A549 (cell line): Measurements from ENCODE around the gene CSTB. TPM values are rescaled to one million over a fixed set of nuclear protein-coding genes. Genes with fewer than 3 reads are reported as not detected.

Experiments used
- ATAC-seq, 2 experiments: fragments of 200-7000 bp in 1 of 2; fragments of >200 bp in 1 of 2; cut with Nextera tagmentation in 1 of 2; cut with Tn5 transposase in 1 of 2; 3 replicates each; pipeline versions ENCODE4 v1.8.0 to v1.9.1; 2018 to 2020; ENCODE audit warnings: mild to moderate bottlenecking in 1 of 2, moderate library complexity in 1 of 2
- CTCF ChIA-PET: fragments of 300-600 bp; sonication (Branson Sonifier 250); formaldehyde crosslinking; extraction: SDS; loops from one replicate; lab custom pipeline; 2021; ENCODE audit warnings: antibody characterized with exemption, inconsistent platforms; lab: Yijun Ruan, JAX
- POLR2A ChIA-PET: fragments of 350-600 bp; formaldehyde crosslinking; extraction: SDS; loops from one replicate; lab custom pipeline; 2021; ENCODE audit warnings: antibody characterized with exemption, inconsistent platforms; lab: Yijun Ruan, JAX
- DNase-seq, 2 experiments: peaks; one replicate each; pipeline versions ENCODE4 v3.0.0 to v3.0.0-alpha.2; 2011 to 2016; ENCODE audit warnings: low read depth in 1 of 2, low spot score in 1 of 2
- FAIRE-seq: peaks from 2 replicates; lab custom pipeline; 2011; peaks lifted over from hg19 to GRCh38; lab: Jason Lieb, UNC
- H3K27ac ChIP-seq, 2 experiments: fragments of >200 bp; sonication (Bioruptor Twin); formaldehyde crosslinking; 3 replicates each; pipeline ENCODE4 v1.5.1; 2016 to 2017
- H3K4me1 ChIP-seq: fragments of >200 bp; sonication (Bioruptor Twin); formaldehyde crosslinking; 3 replicates; pipeline ENCODE4 v1.6.1; 2016
- H3K4me2 ChIP-seq: fragments of >200 bp; sonication (Bioruptor Twin); formaldehyde crosslinking; 3 replicates; pipeline ENCODE4 v1.6.1; 2016
- H3K4me3 ChIP-seq: fragments of >200 bp; sonication (Bioruptor Twin); formaldehyde crosslinking; 3 replicates; pipeline ENCODE4 v1.5.1; 2016
- H3K9me3 ChIP-seq: fragments of >200 bp; sonication (Bioruptor Twin); formaldehyde crosslinking; 3 replicates; pipeline ENCODE4 v1.6.1; 2016
- BHLHE40 ChIP-seq: IDR thresholded peaks from 2 replicates; pipeline ENCODE4 v1.6.1; 2012; ENCODE audit warnings: low read depth, low read length, inconsistent platforms
- CBX2 ChIP-seq: fragments of 200-600 bp; sonication (generic); IDR thresholded peaks from 2 replicates; pipeline ENCODE4 v1.6.1; 2016; ENCODE audit warnings: low read depth, mild to moderate bottlenecking, borderline replicate concordance
- CBX8 ChIP-seq: fragments of 200-600 bp; sonication (generic); IDR thresholded peaks from 2 replicates; pipeline ENCODE4 v1.6.1; 2016
- EP300 ChIP-seq, 2 experiments: fragments of >200 bp; sonication (Bioruptor Twin); formaldehyde crosslinking; IDR thresholded peaks; 2 replicates in 1 of 2; 3 replicates in 1 of 2; pipeline ENCODE4 v1.6.1; 2016 to 2017
- ESRRA ChIP-seq: fragments of 150-350 bp; IDR thresholded peaks from 2 replicates; pipeline ENCODE4 v1.6.1; 2014; ENCODE audit warnings: mild to moderate bottlenecking, low read length, borderline replicate concordance
- FOSL2 ChIP-seq, 2 experiments: fragments of 450-650 bp in 1 of 2; fragments of >200 bp in 1 of 2; sonication (Bioruptor Twin) in 1 of 2; formaldehyde crosslinking; IDR thresholded peaks; 2 replicates each; pipeline versions ENCODE4 v1.5.0 to v1.6.1; 2016 to 2020; ENCODE audit warnings: mild to moderate bottlenecking in 1 of 2, moderate library complexity in 1 of 2
- HOXB5 ChIP-seq: fragments of 250-450 bp; sonication (Bioruptor Pico); IDR thresholded peaks from 2 replicates; pipeline ENCODE4 v1.5.0; 2020; ENCODE audit warnings: mild to moderate bottlenecking, moderate library complexity
- JUN ChIP-seq, 2 experiments: fragments of >200 bp; sonication (Bioruptor Twin); formaldehyde crosslinking; IDR thresholded peaks; 2 replicates in 1 of 2; 3 replicates in 1 of 2; pipeline ENCODE4 v1.6.1; 2016 to 2017
- JUNB ChIP-seq: fragments of >200 bp; sonication (Bioruptor Twin); formaldehyde crosslinking; IDR thresholded peaks from 2 replicates; pipeline ENCODE4 v1.6.1; 2016
- KDM1A ChIP-seq: fragments of 200-600 bp; sonication (generic); IDR thresholded peaks from 2 replicates; pipeline ENCODE4 v1.6.1; 2016; ENCODE audit warnings: low read depth, mild to moderate bottlenecking
- KDM5A ChIP-seq: fragments of 200-600 bp; sonication (generic); IDR thresholded peaks from 2 replicates; pipeline ENCODE4 v1.6.1; 2016; ENCODE audit warnings: antibody characterized with exemption, mild to moderate bottlenecking
- MYC ChIP-seq: IDR thresholded peaks from 2 replicates; pipeline ENCODE4 v1.6.1; 2012; ENCODE audit warnings: mild to moderate bottlenecking, inconsistent platforms, low read length, improper control_type of control experiment, borderline replicate concordance
- NFE2L2 ChIP-seq: fragments of 150-350 bp; conservative IDR thresholded peaks from 2 replicates; pipeline ENCODE4 v1.6.1; 2014; ENCODE audit warnings: low read length
- NPAS2 ChIP-seq: fragments of 250-450 bp; sonication (Bioruptor Pico); IDR thresholded peaks from 2 replicates; pipeline ENCODE4 v1.8.0; 2022; ENCODE audit warnings: mild to moderate bottlenecking, moderate library complexity, borderline replicate concordance
- NR3C1 ChIP-seq: fragments of >200 bp; sonication (Bioruptor Twin); formaldehyde crosslinking; IDR thresholded peaks from 3 replicates; pipeline ENCODE4 v1.6.1; 2017
- PHF8 ChIP-seq: fragments of 200-600 bp; sonication (generic); IDR thresholded peaks from 2 replicates; pipeline ENCODE4 v1.6.1; 2016; ENCODE audit warnings: low read depth, mild to moderate bottlenecking, antibody characterized with exemption, moderate library complexity, borderline replicate concordance
- POLR2A ChIP-seq: IDR thresholded peaks from 2 replicates; pipeline ENCODE4 v1.6.1; 2012; ENCODE audit warnings: mild to moderate bottlenecking, low read length
- RNF2 ChIP-seq: fragments of 200-600 bp; sonication (generic); IDR thresholded peaks from 2 replicates; pipeline ENCODE4 v1.6.1; 2016; ENCODE audit warnings: low read depth, mild to moderate bottlenecking, antibody characterized with exemption, moderate library complexity, borderline replicate concordance
- SREBF2 ChIP-seq: fragments of 450-650 bp; IDR thresholded peaks from 2 replicates; pipeline ENCODE4 v1.6.1; 2014; ENCODE audit warnings: mild to moderate bottlenecking, moderate library complexity
- ZSCAN20 ChIP-seq: fragments of 250-450 bp; sonication (Bioruptor Pico); IDR thresholded peaks from 2 replicates; pipeline ENCODE4 v1.8.0; 2022; ENCODE audit warnings: mild to moderate bottlenecking, moderate library complexity
- WGBS: methylation state at CpG from one replicate; pipeline ENCODE4 v1.1.6; 2017; ENCODE audit errors: missing lambda C conversion rate; 5-methylcytosine and 5-hydroxymethylcytosine counted together
- polyA plus RNA-seq, 4 experiments: library from polyadenylated mRNA; depleted of rRNA in 3 of 4; stranded (reverse); fragments of >200 nt; fragmentation: RNase III in 1 of 4; extraction: RNeasy Plus Mini Kit Qiagen cat#74134 plus additional on column Dnase treatment in 1 of 4; gene quantifications; 2 replicates in 3 of 4; 3 replicates in 1 of 4; pipeline ENCODE4 v1.2.3, GENCODE V29; 2011 to 2017
- TF ChIP-seq, protein P1 (sequence below): fragments of >200 bp; sonication (Bioruptor Twin); formaldehyde crosslinking; IDR thresholded peaks from 3 replicates; pipeline ENCODE4 v1.5.1; 2016
- TF ChIP-seq, protein P2 (sequence below): IDR thresholded peaks from 2 replicates; pipeline ENCODE4 v1.6.1; 2012
- TF ChIP-seq, protein P3 (sequence below): fragments of 150-350 bp; IDR thresholded peaks from 2 replicates; pipeline ENCODE4 v1.6.1; 2014; ENCODE audit warnings: low read depth, mild to moderate bottlenecking, low read length
- TF ChIP-seq, protein P4 (sequence below): fragments of 450-650 bp; IDR thresholded peaks from 2 replicates; pipeline ENCODE4 v1.6.1; 2014; ENCODE audit warnings: antibody characterized with exemption

The CSTB gene
- polyA plus RNA-seq, 2 of the 4 experiments (the other 2 are of a cell fraction) = 42.9 to 101 TPM

DNA sequence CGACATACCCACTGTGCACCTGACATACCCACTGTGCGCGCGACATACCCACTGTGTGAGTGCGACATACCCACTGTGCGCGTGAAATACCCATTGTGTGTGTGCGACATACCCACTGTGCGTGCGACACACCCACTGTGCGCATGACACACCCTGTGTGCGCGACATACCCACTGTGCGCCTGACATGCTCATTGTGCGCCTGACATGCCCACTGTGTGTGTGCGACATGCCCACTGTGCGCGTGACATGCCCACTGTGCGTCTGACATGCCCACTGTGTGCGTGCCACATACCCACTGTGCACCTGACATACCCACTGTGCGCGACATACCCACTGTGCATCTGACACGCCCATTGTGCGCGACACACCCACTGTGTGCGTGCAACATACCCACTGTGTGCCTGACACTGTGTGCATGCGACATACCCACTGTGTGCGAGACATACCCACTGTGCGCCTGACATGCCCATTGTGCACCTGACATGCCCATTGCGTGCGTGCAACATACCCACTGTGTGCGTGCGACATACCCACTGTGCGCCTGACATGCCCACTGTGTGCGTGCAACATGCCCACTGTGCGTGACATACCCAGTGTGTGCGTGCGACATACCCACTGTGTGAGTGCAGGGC is 10.8 kb upstream of the CSTB start:
- no peak for FAIRE-seq
- Histone ChIP-seq H3K4me3 (no peak overlapping the region), H3K4me2 (no peak overlapping the region), H3K27ac (no peak overlapping the region), H3K9me3 (no peaks in the 10 kb centered on the region), H3K4me1 (peaks cover 17% of the 10 kb centered on the region; the same call in 2 of the 3 replicates)
- 89% methylated on average over 21 of the region's 38 CpGs for WGBS
- ATAC-seq = no peak
- no peak for DNase-seq
- POLR2A ChIA-PET = no interaction called here
- CTCF ChIA-PET = no interaction called here
- no peak for TF ChIP-seq FOSL2 (IDR thresholded peaks at IDR 0.05)
- TF ChIP-seq FOSL2 (CRISPR knock-in tag; IDR thresholded peaks at IDR 0.05) = no peak
- 0 out of 2 replicates have a peak, but pooled peaks have one; percentile 49 for TF ChIP-seq KDM1A

DNA sequence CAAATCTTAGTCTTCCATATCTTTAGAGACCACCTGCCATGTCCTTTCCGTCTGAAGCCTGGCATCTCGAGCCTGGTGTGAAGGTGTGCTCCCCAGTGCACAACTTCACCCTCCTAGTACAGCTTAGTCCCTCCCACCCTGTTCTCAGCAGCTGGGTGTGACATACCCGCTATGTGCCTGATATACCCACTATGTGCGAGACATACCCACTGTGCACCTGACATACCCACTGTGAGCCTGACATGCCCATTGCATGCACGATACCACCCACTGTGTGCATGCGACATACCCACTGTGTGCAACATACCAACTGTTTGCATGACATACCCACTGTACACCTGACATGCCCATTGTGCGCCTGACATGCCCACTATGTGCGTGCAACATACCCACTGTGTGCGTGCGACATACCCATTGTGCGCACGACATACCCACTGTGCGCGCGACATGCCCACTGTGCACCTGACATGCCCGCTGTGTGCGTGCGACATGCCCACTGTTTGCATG is 10.2 kb upstream of the CSTB start:
- DNase-seq = no peak
- ChIA-PET CTCF (no interaction called here), POLR2A (no interaction called here)
- TF ChIP-seq BHLHE40 = no peak
- TF ChIP-seq, protein P1, sequence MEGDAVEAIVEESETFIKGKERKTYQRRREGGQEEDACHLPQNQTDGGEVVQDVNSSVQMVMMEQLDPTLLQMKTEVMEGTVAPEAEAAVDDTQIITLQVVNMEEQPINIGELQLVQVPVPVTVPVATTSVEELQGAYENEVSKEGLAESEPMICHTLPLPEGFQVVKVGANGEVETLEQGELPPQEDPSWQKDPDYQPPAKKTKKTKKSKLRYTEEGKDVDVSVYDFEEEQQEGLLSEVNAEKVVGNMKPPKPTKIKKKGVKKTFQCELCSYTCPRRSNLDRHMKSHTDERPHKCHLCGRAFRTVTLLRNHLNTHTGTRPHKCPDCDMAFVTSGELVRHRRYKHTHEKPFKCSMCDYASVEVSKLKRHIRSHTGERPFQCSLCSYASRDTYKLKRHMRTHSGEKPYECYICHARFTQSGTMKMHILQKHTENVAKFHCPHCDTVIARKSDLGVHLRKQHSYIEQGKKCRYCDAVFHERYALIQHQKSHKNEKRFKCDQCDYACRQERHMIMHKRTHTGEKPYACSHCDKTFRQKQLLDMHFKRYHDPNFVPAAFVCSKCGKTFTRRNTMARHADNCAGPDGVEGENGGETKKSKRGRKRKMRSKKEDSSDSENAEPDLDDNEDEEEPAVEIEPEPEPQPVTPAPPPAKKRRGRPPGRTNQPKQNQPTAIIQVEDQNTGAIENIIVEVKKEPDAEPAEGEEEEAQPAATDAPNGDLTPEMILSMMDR = no peak
- no peak for TF ChIP-seq NFE2L2
- no peak for TF ChIP-seq HOXB5 (CRISPR knock-in tag)
- TF ChIP-seq EP300 (IDR thresholded peaks at IDR 0.05) = no peak
- TF ChIP-seq PHF8 = no peak
- no peak for TF ChIP-seq JUNB
- no peak for TF ChIP-seq NPAS2 (CRISPR knock-in tag)
- no peak for TF ChIP-seq KDM1A
- no peak for TF ChIP-seq NR3C1
- no peak for TF ChIP-seq KDM5A
- no peak for TF ChIP-seq JUN (IDR thresholded peaks at IDR 0.05)
- TF ChIP-seq, protein P2, sequence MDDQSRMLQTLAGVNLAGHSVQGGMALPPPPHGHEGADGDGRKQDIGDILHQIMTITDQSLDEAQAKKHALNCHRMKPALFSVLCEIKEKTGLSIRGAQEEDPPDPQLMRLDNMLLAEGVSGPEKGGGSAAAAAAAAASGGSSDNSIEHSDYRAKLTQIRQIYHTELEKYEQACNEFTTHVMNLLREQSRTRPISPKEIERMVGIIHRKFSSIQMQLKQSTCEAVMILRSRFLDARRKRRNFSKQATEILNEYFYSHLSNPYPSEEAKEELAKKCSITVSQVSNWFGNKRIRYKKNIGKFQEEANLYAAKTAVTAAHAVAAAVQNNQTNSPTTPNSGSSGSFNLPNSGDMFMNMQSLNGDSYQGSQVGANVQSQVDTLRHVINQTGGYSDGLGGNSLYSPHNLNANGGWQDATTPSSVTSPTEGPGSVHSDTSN = no peak
- no peak for TF ChIP-seq RNF2
- TF ChIP-seq ZSCAN20 (CRISPR knock-in tag) = no peak
- no peak for TF ChIP-seq FOSL2 (IDR thresholded peaks at IDR 0.05)
- TF ChIP-seq FOSL2 (CRISPR knock-in tag; IDR thresholded peaks at IDR 0.05) = no peak
- TF ChIP-seq ESRRA = no peak
- no peak for TF ChIP-seq CBX2
- no peaks in the 10 kb centered on the region for H3K9me3 ChIP-seq
- H3K4me3 ChIP-seq = no peak overlapping the region
- H3K27ac ChIP-seq = no peak overlapping the region
- H3K4me2 ChIP-seq = no peak overlapping the region
- 0 out of 6 replicates have a peak, but pooled peaks of 1 of the 2 experiments have one; percentile 22 for ATAC-seq
- peaks cover 17% of the 10 kb centered on the region; the same call in 2 of the 3 replicates for H3K4me1 ChIP-seq
- WGBS = 96% methylated on average over 17 of the region's 18 CpGs
- FAIRE-seq = no peak

DNA sequence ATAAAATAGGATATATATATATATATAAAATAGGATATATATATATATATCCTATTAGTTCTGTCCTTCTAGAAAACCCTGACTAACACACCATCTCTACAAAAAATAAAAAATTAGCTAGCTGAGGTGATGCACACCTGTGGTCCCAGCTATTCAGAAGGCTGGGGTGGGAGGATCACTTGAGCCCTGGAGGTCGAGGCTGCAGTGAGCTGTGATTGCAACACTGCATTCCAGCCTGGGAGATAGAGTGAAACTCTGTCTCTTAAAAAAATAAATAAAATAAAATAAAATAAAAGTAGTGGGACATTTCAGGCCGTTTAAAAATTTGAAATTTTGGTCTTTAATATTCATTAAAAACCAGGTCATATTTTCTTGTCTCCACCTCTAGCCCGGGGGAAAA is 9.0 kb upstream of the CSTB start:
- 9% methylated on average over 3 of the region's 3 CpGs for WGBS
- Histone ChIP-seq H3K27ac (no peak overlapping the region), H3K4me1 (peaks cover 9% of the 10 kb centered on the region; the same call in 2 of the 3 replicates), H3K9me3 (no peaks in the 10 kb centered on the region), H3K4me2 (no peak overlapping the region), H3K4me3 (no peak overlapping the region)
- no peak for ATAC-seq
- ChIA-PET CTCF (interaction anchor here (0.5 to 0.6 kb wide), 2 partner anchors 172 to 936 kb away, joined by 3 to 5 read pairs; no protein-coding TSS in a partner anchor), POLR2A (no interaction called here)
- DNase-seq = no peak
- no peak for FAIRE-seq
- no peak for TF ChIP-seq MYC
- TF ChIP-seq, protein P3, sequence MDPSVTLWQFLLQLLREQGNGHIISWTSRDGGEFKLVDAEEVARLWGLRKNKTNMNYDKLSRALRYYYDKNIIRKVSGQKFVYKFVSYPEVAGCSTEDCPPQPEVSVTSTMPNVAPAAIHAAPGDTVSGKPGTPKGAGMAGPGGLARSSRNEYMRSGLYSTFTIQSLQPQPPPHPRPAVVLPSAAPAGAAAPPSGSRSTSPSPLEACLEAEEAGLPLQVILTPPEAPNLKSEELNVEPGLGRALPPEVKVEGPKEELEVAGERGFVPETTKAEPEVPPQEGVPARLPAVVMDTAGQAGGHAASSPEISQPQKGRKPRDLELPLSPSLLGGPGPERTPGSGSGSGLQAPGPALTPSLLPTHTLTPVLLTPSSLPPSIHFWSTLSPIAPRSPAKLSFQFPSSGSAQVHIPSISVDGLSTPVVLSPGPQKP = no peak
- TF ChIP-seq RNF2 = no peak
- no peak for TF ChIP-seq SREBF2
- TF ChIP-seq, protein P4, sequence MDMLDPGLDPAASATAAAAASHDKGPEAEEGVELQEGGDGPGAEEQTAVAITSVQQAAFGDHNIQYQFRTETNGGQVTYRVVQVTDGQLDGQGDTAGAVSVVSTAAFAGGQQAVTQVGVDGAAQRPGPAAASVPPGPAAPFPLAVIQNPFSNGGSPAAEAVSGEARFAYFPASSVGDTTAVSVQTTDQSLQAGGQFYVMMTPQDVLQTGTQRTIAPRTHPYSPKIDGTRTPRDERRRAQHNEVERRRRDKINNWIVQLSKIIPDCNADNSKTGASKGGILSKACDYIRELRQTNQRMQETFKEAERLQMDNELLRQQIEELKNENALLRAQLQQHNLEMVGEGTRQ = no peak
- no peak for TF ChIP-seq KDM1A
- TF ChIP-seq CBX8 = no peak
- TF ChIP-seq JUN (IDR thresholded peaks at IDR 0.05) = no peak
- no peak for TF ChIP-seq NFE2L2
- no peak for TF ChIP-seq POLR2A
